HUES64 (cell line): Measurements from ENCODE around the gene RECK.
A peak's percentile ranks its signal among the peaks of the same experiment; 100 is the strongest.

Experiments
- H3K27ac ChIP-seq: 2 replicates; pipeline ENCODE4 v1.7.0; 2013; ENCODE audit warnings: low read depth, low read length, inconsistent platforms
- H3K27me3 ChIP-seq: 2 replicates; pipeline ENCODE4 v1.6.1; 2013; ENCODE audit warnings: mild to moderate bottlenecking, low read length; ENCODE audit not compliant: insufficient read depth
- H3K36me3 ChIP-seq: 2 replicates; pipeline ENCODE4 v1.6.1; 2013; ENCODE audit warnings: mild to moderate bottlenecking, low read length; ENCODE audit not compliant: insufficient read depth
- H3K4me1 ChIP-seq: 2 replicates; pipeline ENCODE4 v1.6.1; 2013; ENCODE audit warnings: mild to moderate bottlenecking, low read length, moderate library complexity; ENCODE audit not compliant: insufficient read depth
- H3K4me3 ChIP-seq: 2 replicates; pipeline ENCODE4 v1.5.1; 2013; ENCODE audit warnings: mild to moderate bottlenecking, low read length, moderate library complexity
- H3K9ac ChIP-seq: 2 replicates; pipeline ENCODE4 v1.6.1; 2013; ENCODE audit warnings: mild to moderate bottlenecking, low read depth, low read length
- H3K9me3 ChIP-seq: 2 replicates; pipeline ENCODE4 v1.6.1; 2013; ENCODE audit warnings: low read depth, low read length; ENCODE audit not compliant: insufficient read depth
- WGBS: fragments of 150-250, 120-280 bp; methylation state at CpG from one replicate; pipeline ENCODE4 v1.1.7; 2013; ENCODE audit warnings: missing lambda C conversion rate; 5-methylcytosine and 5-hydroxymethylcytosine counted together

The RECK gene

DNA sequence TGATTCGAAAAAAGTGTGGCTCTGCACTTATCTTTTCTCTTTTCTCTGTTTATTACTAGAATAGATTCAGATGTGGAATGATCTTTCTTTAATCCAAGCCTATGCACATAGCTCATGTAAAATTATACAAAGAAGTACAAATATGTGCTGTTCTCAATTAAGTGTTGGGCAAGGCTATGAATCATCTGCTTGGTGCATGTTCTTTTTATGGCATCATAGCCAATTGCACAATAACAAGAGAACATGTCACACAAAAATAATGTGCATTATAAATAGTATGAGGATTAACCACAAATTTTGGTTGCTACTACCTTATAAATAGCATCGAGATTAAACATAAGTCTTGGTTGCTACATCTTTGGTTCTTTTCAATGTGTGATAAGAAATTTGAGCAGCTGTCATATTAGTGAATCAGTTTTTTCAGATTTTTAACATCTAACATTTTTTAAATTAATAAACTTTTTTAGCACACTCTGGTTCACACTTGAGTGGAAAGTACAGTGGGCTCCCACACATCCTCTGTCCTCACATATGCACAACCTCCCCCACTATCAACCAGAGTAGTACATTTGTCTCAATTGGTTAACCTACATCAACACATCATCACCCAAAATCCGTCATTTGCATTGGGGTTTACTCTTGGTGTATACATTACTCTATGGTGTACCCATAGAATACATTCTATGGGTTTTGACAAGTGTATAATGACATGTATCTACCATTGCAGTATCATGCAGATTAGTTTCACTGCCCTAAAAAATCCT lies 6.8 kb upstream of the RECK start:
- Histone ChIP-seq H3K9me3 (no peaks in the 10 kb centered on the region), H3K4me1 (no peaks in the 10 kb centered on the region), H3K27ac (no peak overlapping the region), H3K27me3 (peaks cover 2% of the 10 kb centered on the region; the same call in 1 of the 2 replicates), H3K9ac (no peak overlapping the region), H3K36me3 (no peaks in the 10 kb centered on the region), H3K4me3 (no peak overlapping the region)
- WGBS, result 90% methylated on average over 1 of the region's 3 CpGs

DNA sequence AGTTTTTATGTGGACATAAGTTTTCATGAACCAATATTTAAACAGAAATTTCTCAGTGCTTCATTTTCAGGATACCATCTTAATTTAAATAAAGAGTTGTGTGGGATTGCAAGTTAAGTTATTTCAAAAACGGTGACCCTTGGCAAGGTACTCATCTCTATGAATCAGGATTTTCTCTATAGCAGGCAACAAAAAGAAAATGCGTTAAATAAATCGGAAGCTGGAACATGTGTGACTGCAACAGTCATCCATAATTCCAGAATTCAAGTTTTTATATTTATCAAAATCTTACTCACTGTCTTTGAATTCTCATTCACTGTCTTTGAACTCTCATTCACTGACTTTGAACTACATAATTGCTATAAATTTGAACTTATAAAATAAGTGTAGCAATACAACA lies 5.8 kb upstream of the RECK start:
- no peaks in the 10 kb centered on the region for H3K36me3 ChIP-seq
- no peak overlapping the region for H3K27ac ChIP-seq
- no peak overlapping the region for H3K4me3 ChIP-seq

DNA sequence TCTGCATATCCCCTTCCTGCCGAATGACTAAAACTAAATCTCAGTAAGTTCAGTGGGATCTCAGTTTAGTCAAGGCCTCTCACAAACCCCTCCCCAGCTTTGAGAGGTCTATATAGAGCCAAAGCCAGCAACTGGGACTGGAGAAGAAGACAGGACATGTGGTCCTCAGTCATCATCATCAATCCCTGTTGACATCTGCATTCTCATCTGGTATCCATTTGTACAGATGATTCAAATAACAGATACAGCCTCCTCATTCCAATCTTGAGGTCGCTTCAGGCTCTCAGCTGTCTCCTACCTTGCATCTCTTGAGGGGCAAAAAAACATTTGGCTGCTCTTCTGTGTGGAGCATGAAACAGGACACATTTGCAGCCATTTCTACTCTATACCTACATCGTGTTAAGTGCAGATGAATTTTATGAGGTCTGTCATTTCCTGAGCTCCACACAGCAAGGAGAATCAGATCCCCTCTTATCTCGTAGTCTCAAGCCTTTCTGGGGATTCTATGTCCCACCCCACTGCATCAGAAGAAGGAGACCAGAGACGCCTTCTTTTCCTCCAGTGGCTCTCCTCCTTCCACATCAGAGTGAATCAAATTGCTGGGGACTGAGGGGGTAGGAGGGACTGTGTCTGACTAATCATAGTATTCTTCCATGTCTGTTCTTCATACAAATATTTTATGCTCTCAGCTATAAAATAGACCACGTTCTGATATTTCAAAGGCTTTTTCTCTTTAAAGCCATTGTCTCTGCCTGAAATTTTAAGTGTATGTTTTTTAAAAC lies 4.7 kb upstream of the RECK start:
- Histone ChIP-seq H3K4me1 (peaks cover 3% of the 10 kb centered on the region; the same call in 1 of the 2 replicates), H3K4me3 (no peak overlapping the region), H3K27ac (no peak overlapping the region), H3K9ac (no peak overlapping the region), H3K36me3 (no peaks in the 10 kb centered on the region), H3K27me3 (peaks cover 2% of the 10 kb centered on the region; the same call in 1 of the 2 replicates), H3K9me3 (no peaks in the 10 kb centered on the region)
- 90% methylated on average over 5 of the region's 6 CpGs for WGBS

More for the DNA sequence above, 5.8 kb upstream of the RECK start:
- WGBS, result 94% methylated on average over 3 of the region's 3 CpGs
- H3K4me1 ChIP-seq, result no peaks in the 10 kb centered on the region
- H3K9ac ChIP-seq, result no peak overlapping the region
- no peaks in the 10 kb centered on the region for H3K9me3 ChIP-seq
- H3K27me3 ChIP-seq, result peaks cover 2% of the 10 kb centered on the region; the same call in 1 of the 2 replicates

GRCh38 chr9:36033788-36034187 lies 2.9 kb upstream of the RECK start:
- no peak overlapping the region for H3K4me3 ChIP-seq
- H3K9ac ChIP-seq, result no peak overlapping the region
- peaks cover 2% of the 10 kb centered on the region; the same call in 1 of the 2 replicates for H3K27me3 ChIP-seq
- no peak overlapping the region for H3K27ac ChIP-seq
- H3K9me3 ChIP-seq, result no peaks in the 10 kb centered on the region
- peaks cover 9% of the 10 kb centered on the region; the same call in 1 of the 2 replicates for H3K4me1 ChIP-seq
- WGBS, result 89% methylated on average over 2 of the region's 3 CpGs
- H3K36me3 ChIP-seq, result no peaks in the 10 kb centered on the region

DNA sequence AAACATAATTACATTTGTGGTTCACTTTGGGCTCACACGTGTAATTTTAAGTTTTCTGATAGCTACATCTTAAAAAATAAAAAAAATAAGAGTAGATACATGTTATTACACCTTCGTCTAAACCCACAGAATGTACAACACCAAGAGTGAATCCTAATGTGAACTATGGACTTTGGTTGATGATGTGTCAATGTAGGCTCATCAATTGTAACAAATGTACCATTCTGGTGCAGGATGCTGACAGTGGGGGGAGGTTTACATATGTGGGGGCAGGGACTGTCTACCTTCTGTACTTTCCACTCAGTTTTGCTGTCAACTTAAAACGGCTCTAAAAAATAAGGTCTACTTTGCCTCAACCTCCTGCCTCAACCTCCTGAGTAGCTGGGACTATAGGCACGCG lies 2.5 kb upstream of the RECK start:
- Histone ChIP-seq H3K27ac (no peak overlapping the region), H3K4me3 (no peak overlapping the region), H3K4me1 (peaks cover 12% of the 10 kb centered on the region; the same call in 1 of the 2 replicates), H3K9me3 (no peaks in the 10 kb centered on the region), H3K36me3 (no peaks in the 10 kb centered on the region), H3K27me3 (peaks cover 2% of the 10 kb centered on the region; the same call in 1 of the 2 replicates), H3K9ac (no peak overlapping the region)
- WGBS, result 98% methylated on average over 4 of the region's 5 CpGs

DNA sequence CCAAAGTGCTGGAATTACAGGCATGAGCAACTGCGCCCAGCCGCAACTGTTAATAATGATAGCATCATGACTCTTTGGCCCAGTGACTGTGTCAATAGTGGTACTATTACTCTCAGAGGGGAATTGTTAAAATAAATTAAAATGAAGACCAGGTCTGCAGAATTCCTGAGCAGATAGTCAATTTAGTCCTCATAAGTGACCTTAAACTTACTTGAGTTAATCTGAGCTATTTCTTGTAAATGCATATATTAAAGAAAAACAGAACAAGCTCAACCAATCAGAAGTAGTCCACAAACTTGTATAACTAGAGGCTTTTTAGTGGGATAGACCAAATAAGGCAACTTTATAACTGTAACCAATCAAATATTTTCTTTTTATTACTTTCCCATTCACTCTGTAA lies 1.7 kb upstream of the RECK start:
- H3K27me3 ChIP-seq, result peaks cover 2% of the 10 kb centered on the region; the same call in 1 of the 2 replicates
- H3K9me3 ChIP-seq, result no peaks in the 10 kb centered on the region
- H3K27ac ChIP-seq, result no peak overlapping the region
- H3K36me3 ChIP-seq, result no peaks in the 10 kb centered on the region
- H3K4me3 ChIP-seq, result no peak overlapping the region
- WGBS, result 100% methylated on average over 2 of the region's 2 CpGs
- peaks cover 17% of the 10 kb centered on the region; the same call in 1 of the 2 replicates for H3K4me1 ChIP-seq
- no peak overlapping the region for H3K9ac ChIP-seq

DNA sequence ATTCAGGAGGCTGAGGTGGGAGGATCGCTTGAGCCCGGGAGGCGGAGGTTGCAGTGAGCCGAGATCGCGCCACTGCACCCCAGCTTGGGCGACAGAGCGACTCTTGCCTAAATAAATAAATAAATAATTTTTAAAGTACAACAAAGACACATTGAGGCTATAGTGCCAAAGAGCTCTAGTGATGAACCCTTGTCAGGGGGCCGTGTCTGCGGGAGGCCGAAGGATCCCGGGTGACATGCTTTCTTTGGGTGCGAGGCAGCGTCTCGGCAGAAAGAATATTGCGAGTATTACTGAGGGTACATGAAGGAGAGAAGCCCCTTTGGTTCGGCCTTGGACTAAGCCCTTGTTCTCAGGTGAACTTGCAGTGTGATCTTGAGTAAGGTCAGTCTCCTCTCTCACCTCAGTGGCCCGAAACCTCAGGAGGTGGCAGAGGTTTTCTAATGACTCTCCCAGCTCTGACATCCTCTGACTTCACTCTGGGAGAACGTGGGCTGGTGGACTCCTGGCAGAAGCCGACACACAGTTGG lies 397 bp upstream of the RECK start:
- WGBS, result 53% methylated on average over 17 of the region's 20 CpGs
- H3K36me3 ChIP-seq, result no peaks in the 10 kb centered on the region
- H3K4me3 ChIP-seq, result peak overlapping the region; percentile 93
- no peaks in the 10 kb centered on the region for H3K9me3 ChIP-seq
- H3K9ac ChIP-seq, result peak overlapping the region; percentile 67
- peak overlapping the region; percentile 57; the same call in 1 of the 2 replicates for H3K27ac ChIP-seq
- no peaks in the 10 kb centered on the region for H3K27me3 ChIP-seq
- peaks cover 21% of the 10 kb centered on the region; the same call in 1 of the 2 replicates for H3K4me1 ChIP-seq

GRCh38 chr9:36037549-36038122 lies 923 bp downstream of the RECK start:
- H3K4me1 ChIP-seq, result peaks cover 21% of the 10 kb centered on the region; the same call in 1 of the 2 replicates
- peak overlapping the region; percentile 93 for H3K4me3 ChIP-seq
- WGBS, result 10% methylated on average over 18 of the region's 18 CpGs
- H3K9ac ChIP-seq, result peak overlapping the region; percentile 91
- no peaks in the 10 kb centered on the region for H3K36me3 ChIP-seq
- peak overlapping the region; percentile 79 for H3K27ac ChIP-seq
- H3K27me3 ChIP-seq, result no peaks in the 10 kb centered on the region
- no peaks in the 10 kb centered on the region for H3K9me3 ChIP-seq

GRCh38 chr9:36039121-36039520 lies 2.4 kb downstream of the RECK start:
- Histone ChIP-seq H3K27me3 (no peaks in the 10 kb centered on the region), H3K9ac (no peak overlapping the region), H3K27ac (no peak overlapping the region), H3K4me1 (peaks cover 21% of the 10 kb centered on the region; the same call in 1 of the 2 replicates), H3K9me3 (no peaks in the 10 kb centered on the region), H3K36me3 (no peaks in the 10 kb centered on the region), H3K4me3 (no peak overlapping the region)
- WGBS, result 100% methylated on average over 1 of the region's 1 CpG

- WGBS, result 96% methylated on average over 1 of the region's 1 CpG
Observed at GRCh38 chr9:36039696-36040095, 3.0 kb downstream of the RECK start.

More at GRCh38 chr9:36039696-36040095, 3.0 kb downstream of the RECK start:
- Histone ChIP-seq H3K27ac (no peak overlapping the region), H3K9ac (no peak overlapping the region), H3K36me3 (no peaks in the 10 kb centered on the region), H3K4me1 (peaks cover 24% of the 10 kb centered on the region; the same call in 1 of the 2 replicates), H3K9me3 (no peaks in the 10 kb centered on the region), H3K27me3 (no peaks in the 10 kb centered on the region), H3K4me3 (no peak overlapping the region)
